SK-N-DZ (cell line): ENCODE data around the gene ZNF518B. TPM values are rescaled to one million over a fixed set of nuclear protein-coding genes. Genes with fewer than 3 reads are reported as not detected.

ENCODE experiments used
- DNase-seq: peaks from one replicate; pipeline ENCODE4 v3.0.0-alpha.2; 2015; ENCODE audit warnings: low spot score
- polyA plus RNA-seq, 2 experiments: library from polyadenylated mRNA; depleted of rRNA; stranded (reverse); fragments of >200 nt; gene quantifications; 2 replicates each; pipeline ENCODE4 v1.2.3, GENCODE V29; 2014

ZNF518B gene
- polyA plus RNA-seq (2014; cell fraction: cytosol; rRNA removed): 13.8 and 21.6 TPM in 2 replicates
- polyA plus RNA-seq (2014; cell fraction: nucleus; rRNA removed): 9.5 and 10.0 TPM in 2 replicates

GRCh38 chr4:10457255-10457801, at the start of gene ZNF518B:
ZNF518B (minus strand) TSS chr4:10457426; CDS start chr4:10446328, 11,098 bp downstream.
- peak; percentile 38 for DNase-seq

DNA sequence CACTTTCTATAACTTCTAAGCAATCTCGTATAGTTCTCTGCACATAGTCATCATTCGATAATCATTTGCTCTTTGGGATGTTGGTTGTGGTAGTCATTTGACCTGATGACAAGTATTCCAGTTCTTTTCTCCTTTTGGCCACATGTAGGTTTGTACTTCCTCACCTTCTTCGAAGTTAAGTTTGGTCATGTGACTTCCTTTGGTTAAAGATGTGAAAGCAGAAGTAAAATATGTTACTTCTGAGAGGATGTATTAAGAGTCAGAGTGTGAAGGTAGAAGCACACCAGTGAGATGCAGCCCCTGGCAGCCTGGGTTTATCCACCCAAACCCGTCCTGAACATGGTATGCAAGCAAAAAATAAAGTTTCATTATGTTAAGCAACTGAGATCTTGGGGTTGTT, 48.9 kb upstream of the ZNF518B start:
- DNase-seq: no peak

- DNase-seq: no peak
These were observed 47.4 kb upstream of the ZNF518B start for GRCh38 chr4:10504570-10505179.

DNA sequence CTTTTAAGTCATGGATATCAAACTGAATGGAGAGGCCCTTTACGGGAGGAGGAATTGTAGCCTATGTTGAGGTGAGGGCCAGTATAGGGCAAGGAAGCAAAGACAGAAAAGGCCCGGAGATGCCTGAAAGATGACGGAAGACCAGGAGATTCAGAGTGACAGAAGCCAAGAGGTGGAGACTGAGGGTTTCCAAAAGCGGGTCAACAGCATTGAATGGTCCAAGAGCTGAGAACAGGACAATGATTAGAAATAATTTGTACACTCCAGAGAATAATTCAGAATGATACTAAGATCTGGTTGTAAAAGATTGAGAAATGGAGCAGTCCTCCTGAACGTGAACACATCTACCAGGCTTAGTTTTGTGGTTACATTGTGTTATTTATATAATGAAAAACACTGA, 45.5 kb upstream of the ZNF518B start:
- DNase-seq: no peak

DNA sequence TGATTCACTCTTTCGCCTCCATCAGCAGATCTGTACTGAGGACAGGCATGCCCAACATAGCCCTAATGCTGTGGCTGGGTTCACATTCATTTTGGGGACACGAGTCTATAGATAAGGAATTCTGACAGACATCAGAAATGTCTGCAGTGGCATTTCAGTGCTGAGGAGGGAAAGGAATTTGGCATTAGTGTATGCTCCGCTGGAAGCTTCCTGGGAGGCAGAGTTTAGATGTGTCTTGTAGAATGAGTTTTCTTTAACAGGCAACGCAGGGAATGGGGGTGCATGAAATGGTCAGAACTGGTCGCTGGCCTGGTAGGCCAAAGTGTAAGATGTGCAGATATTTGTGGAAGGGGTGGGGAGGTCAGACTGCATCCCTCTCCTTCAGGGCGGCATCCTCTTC, 43.5 kb upstream of the ZNF518B start:
- no peak for DNase-seq

DNA sequence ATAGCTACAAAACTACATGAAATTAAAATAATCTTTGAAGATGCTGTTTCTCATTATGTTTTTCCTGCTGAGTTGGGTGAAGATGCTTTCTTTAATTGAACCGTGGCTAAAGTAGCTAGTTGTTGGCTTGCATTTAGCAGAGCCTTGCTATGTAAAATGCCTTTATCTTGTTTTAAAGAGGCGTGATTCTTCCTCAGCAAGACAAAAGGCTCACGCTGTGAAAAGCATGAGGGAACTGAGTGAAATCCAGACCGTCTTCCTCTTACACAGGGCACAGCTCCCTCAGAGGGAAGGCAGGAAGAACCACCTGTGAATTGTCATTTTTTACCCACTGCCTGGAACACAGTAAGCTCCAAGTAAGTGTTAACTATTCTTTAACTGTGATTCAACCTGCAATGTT, 39.0 kb upstream of the ZNF518B start:
- no peak for DNase-seq

DNA sequence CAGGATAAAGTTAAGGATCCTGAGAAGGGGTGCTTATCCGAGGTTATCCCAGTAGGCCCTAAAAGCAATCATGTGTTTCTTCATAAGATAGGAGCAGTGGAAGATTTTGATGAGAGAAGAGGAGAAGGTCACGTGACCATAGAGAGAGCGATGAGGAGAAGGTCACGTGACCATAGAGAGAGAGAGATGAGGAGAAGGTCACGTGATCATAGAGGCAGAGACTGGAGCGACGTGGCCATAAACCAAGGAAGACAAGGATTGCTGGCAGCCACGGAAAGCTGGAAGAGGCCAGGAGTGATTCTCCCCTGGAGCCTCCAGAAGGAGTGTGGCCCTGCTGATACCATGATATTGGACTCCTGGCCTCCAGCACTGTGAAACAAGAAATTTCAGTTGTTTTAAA, 38.4 kb upstream of the ZNF518B start:
- DNase-seq: peak; percentile 28

DNA sequence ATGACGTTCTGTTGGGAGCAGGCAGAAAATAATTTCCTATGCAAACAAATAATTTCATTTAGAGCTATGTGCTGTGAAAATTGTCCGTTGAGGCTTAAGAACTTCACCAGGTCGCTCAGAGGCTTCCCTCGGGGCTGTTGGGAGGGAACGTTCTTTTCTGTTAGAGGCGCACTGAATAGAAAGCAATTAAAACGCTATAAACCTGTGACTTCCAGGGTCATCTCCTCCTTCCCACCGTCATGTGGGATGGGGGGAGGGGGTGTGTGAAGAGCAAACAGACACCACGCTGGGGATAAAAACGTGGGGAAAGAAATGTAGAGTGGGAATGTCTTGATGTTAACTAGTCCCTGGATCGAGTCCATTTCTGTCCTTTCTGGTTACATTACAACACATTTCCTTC, 35.2 kb upstream of the ZNF518B start:
- no peak for DNase-seq

DNA sequence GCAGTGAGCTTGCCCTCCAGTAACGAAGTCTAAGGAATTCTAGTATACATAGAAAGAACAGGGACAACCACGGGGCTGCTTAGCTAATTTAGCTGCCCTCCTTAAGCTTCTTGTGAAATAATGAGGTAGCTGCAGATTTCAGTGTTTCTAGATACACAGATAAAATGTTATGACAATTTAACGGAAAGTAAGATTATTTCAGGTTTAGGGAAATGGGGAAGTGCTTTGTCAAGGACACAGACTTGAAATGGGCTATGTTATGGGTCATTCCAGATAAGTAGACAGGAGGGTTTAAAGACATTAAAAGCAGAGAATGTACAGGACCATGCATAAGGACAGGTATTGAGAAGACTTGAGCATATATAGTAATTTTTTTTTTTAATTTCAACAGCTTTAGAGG, 34.2 kb upstream of the ZNF518B start:
- no peak for DNase-seq

DNA sequence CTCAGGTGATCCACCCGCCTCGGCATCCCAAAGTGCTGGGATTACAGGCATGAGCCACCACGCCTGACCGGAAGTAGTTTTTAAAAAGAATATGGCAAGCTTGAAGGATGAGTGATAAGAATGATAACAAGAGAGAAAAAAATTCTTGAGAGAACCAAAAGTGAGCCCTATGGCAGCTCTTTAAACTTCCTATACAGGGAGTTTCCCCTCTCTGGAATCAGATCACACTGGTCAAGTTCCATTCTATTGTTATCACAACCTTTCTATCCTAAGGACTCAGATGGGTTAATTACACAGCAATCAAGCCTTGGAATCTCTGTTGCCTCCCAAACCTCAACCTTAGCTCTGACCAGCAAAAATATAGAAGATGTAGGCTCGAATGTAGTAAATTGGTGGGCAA, 33.8 kb upstream of the ZNF518B start:
- DNase-seq: no peak

DNA sequence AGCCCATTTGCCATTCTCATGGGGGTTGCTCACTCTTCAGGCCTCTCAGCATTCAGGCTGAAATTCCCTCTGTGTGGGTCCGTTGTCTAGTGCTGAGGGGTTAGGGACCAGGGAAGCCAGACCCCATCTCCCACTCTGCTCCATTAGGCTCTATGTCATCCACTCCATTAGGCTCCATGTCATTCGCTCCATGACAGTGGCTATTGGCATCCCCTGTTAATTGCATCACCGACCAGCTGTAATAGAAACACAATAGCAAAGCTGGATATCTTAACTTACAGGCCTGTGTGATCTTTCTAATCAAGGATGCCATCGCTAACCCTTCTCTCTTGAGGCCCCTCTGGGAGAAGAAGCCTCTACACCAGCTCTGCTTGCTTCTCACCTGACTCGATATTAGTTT, 25.7 kb upstream of the ZNF518B start:
- DNase-seq: no peak

- DNase-seq: no peak
These were observed 23.4 kb upstream of the ZNF518B start for GRCh38 chr4:10480616-10481015.

DNA sequence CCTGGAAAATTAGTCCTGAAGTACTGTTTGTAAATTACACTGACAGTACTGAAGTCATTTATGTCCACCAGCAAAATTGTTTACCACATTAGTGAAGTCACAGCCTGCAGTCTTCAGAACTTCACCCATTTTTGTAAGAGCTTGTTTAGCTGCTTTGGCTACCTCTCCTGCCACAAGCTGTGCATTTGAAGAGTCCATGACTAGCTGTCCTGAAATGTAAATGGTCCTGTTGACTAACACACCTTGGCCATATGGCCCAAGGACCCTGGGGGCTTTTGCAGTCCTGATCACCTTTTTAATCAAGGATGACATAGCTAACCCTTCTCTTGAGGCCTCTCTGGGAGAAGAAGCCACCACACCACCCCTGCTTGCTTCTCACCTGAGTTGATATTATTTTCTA, 21.4 kb upstream of the ZNF518B start:
- DNase-seq: no peak

DNA sequence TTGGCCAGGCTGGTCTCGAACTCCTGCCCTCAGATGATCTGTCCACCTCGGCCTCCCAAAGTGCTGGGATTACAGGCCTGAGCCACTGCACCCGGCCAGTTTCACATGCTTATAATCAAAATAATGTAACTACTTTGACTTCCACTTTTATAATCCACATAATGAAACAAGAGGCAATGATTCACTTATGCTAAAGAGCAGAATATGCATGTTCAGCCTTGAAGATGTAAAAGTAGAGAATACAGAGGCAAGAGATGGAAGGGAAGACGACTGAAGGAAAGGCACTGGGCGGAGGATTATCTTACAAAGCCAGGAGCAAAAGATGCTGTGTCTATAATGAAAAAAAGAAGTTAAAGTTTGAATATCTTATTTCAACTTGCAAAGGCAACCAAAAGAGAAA, 13.3 kb upstream of the ZNF518B start:
- DNase-seq: no peak

- no peak for DNase-seq
These were observed 8.9 kb upstream of the ZNF518B start for GRCh38 chr4:10466161-10466560.

DNA sequence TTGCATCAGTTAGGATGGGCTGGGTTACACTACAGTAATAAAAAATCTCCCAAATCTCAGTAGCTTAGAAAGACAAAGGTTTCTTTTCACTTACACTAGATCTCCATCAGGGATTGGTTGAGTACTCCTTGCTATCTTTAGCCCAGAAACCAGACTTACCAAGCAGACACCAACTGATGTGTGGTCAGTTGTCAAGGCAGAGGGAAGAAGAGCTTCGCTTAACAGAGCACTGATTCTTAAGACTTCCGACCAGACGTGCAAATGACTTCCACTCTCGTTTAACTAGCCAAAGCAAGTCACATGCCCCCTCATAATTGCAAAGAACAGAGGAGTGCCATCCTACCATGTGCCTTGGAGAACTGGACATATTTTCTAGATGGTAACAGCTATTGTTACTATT, 5.7 kb upstream of the ZNF518B start:
- DNase-seq: no peak

GRCh38 chr4:10461850-10462400, 4.7 kb upstream of the ZNF518B start:
- DNase-seq: no peak

DNA sequence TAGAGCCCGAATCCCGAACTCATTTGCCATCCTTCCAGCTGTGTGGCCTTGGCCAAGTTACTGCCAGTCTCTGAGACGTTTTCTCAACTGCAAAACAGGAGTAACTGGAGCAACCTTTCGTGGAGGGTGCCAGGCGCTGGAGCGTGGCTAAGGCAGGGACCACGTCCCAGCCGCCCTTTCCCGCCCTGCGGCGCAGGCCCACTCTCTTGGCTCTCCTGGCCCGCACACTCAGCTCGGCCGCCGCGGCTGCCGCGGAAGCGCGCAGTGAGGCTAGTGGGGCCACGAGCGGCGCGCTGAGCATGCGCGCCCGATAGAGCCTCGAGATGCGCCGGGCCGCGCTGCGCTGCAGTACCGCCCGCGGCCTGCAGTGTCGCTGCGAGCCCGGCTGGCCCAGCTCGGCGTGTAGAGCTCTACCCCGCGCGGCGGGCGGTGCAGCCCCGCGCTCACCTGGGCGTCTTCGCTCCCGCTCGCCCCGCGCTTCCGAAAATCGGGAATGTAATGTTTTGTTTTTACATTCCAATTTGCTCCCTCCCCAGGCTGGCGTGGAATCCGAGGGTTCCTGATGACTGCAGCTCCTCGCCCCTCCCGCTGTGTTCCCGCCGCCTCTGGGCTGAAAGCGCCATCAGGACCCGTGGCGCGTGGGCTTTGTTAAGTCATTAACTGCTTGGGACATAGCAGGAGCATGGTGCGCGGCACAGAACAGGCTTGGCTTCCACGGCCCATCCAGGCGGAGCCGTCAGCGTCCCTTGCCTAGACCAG, 4.0 kb upstream of the ZNF518B start:
- DNase-seq: peak; percentile 42

- DNase-seq: no peak
These were observed 3.3 kb upstream of the ZNF518B start for GRCh38 chr4:10460313-10461047.

GRCh38 chr4:10459305-10459704, 2.1 kb upstream of the ZNF518B start:
- no peak for DNase-seq

DNA sequence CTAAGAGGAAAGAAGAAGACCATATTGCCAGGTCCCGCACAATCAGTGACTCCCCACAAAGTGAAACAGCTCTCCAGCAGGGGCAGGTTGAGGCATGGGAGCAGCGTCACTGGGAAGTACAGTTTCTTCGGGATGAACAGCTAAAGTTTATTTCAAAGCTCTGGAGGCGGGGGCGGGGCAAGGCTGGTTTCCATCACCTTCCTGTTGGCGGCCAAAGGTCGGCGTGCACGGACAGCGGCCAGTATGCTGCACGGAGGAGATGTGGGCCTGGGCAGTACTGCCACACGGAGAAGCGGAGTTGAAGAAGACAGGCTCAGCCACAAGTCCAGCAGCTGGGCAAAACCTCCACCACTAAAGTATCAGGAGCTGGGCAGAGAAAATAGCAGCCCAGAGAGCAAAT, 951 bp upstream of the ZNF518B start:
- DNase-seq: no peak
